ENCODE results near the gene TMEM9B. TPM values are rescaled to one million over a fixed set of nuclear protein-coding genes. Genes with fewer than 3 reads are reported as not detected.

TMEM9B gene
- total RNA-seq, 1 experiment from 2014 or later = 29.6 TPM

GRCh38 chr11:8907116-8907515, 57.1 kb downstream of the TMEM9B start:
- Mint-ChIP-seq H3K9me3 (ENCODE audit: unreplicated experiment) (no peaks in the 10 kb centered on the region), H3K4me3 (ENCODE audit: unreplicated experiment) (no peak overlapping the region), H3K4me1 (ENCODE audit: low read depth, unreplicated experiment) (peaks cover 8% of the 10 kb centered on the region), H3K27ac (ENCODE audit: unreplicated experiment) (no peak overlapping the region), H3K27me3 (ENCODE audit: insufficient read depth, unreplicated experiment) (peaks cover 9% of the 10 kb centered on the region), H3K36me3 (ENCODE audit: insufficient read depth, unreplicated experiment) (peaks cover 6% of the 10 kb centered on the region)
- no peak overlapping the region for H3K4me3 ChIP-seq (ENCODE audit: low read depth, low read length)
- H3K27me3 ChIP-seq (replicated peaks; ENCODE audit: control insufficient read depth, insufficient read depth, low read length) = no peaks in the 10 kb centered on the region
- POLR2A ChIA-PET = interaction anchor here (0.7 kb wide), 1 partner anchor 174 kb away, joined by 5 read pairs; no protein-coding TSS in a partner anchor
- DNase-seq = no peak
- H3K9me3 ChIP-seq = peaks cover 7% of the 10 kb centered on the region
- no peaks in the 10 kb centered on the region for H3K4me1 ChIP-seq
- intact Hi-C loops (cut with micrococcal nuclease; ENCODE audit: unreplicated experiment) = no loop called here
- no TSS peak for BruUV-seq (replicated peaks)
- no peaks in the 10 kb centered on the region for H3K36me3 ChIP-seq (ENCODE audit: control insufficient read depth, insufficient read depth, low read length)
- TF ChIP-seq CTCF (IDR thresholded peaks at IDR 0.05; ENCODE audit: insufficient read depth in 1 of 2, low read depth in 1 of 2, low read length in 1 of 2, severe bottlenecking in 1 of 2, unreplicated experiment in 1 of 2) = no peak
- CTCF ChIA-PET = no interaction called here

- Mint-ChIP-seq H3K4me3 (ENCODE audit: unreplicated experiment) (no peak overlapping the region), H3K4me1 (ENCODE audit: low read depth, unreplicated experiment) (peaks cover 8% of the 10 kb centered on the region), H3K9me3 (ENCODE audit: unreplicated experiment) (no peaks in the 10 kb centered on the region), H3K36me3 (ENCODE audit: insufficient read depth, unreplicated experiment) (peaks cover 6% of the 10 kb centered on the region), H3K27me3 (ENCODE audit: insufficient read depth, unreplicated experiment) (peaks cover 9% of the 10 kb centered on the region), H3K27ac (ENCODE audit: unreplicated experiment) (no peak overlapping the region)
- Histone ChIP-seq H3K36me3 (ENCODE audit: control insufficient read depth, insufficient read depth, low read length) (no peaks in the 10 kb centered on the region), H3K9me3 (peaks cover 7% of the 10 kb centered on the region), H3K4me1 (no peaks in the 10 kb centered on the region), H3K4me3 (ENCODE audit: low read depth, low read length) (no peak overlapping the region), H3K27me3 (replicated peaks; ENCODE audit: control insufficient read depth, insufficient read depth, low read length) (no peaks in the 10 kb centered on the region)
- BruUV-seq (replicated peaks) = no TSS peak
- DNase-seq = no peak
- intact Hi-C loops (cut with micrococcal nuclease; ENCODE audit: unreplicated experiment) = no loop called here
- POLR2A ChIA-PET = no interaction called here
- CTCF ChIA-PET = no interaction called here
- TF ChIP-seq CTCF (IDR thresholded peaks at IDR 0.05; ENCODE audit: insufficient read depth in 1 of 2, low read depth in 1 of 2, low read length in 1 of 2, severe bottlenecking in 1 of 2, unreplicated experiment in 1 of 2) = no peak
Observed at GRCh38 chr11:8905528-8906165, 58.6 kb downstream of the TMEM9B start.

DNA sequence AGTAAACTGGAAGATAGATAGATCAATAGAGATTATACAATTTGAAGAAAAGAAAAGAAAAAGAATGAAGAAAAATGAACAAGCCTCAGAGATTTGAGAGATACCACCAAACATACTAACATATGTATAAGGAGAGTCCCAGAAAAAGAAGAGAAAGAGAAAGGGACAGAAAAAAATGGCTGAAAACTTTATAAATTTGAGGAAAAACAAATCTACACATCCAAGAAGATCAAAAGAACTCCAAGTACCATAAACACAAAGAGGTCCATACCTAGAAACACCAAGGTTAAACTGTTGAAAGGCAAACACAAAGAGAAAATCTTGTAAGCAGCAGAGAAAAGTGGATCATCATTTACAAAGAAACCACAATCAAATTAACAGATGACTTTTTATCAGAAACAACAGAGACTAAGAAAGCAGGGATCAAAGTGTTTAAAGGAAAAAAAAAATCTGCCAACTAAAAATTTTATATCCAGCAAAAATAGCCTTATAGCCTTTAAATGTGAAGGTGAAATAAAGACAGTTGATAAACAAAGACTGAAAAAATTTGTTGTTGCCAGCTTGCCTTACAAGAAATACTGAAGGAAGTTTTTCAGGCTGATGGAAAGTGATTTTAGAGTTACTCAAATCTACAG, 65.0 kb downstream of the TMEM9B start:
- POLR2A ChIA-PET = no interaction called here

More for the DNA sequence above, 65.0 kb downstream of the TMEM9B start:
- H3K9me3 Mint-ChIP-seq (ENCODE audit: unreplicated experiment) = peaks cover 15% of the 10 kb centered on the region
- H3K27me3 ChIP-seq (replicated peaks; ENCODE audit: control insufficient read depth, insufficient read depth, low read length) = no peaks in the 10 kb centered on the region
- no peaks in the 10 kb centered on the region for H3K36me3 Mint-ChIP-seq (ENCODE audit: insufficient read depth, unreplicated experiment)
- CTCF ChIA-PET = no interaction called here
- H3K36me3 ChIP-seq (ENCODE audit: control insufficient read depth, insufficient read depth, low read length) = no peaks in the 10 kb centered on the region
- no peaks in the 10 kb centered on the region for H3K4me1 Mint-ChIP-seq (ENCODE audit: low read depth, unreplicated experiment)
- BruUV-seq (replicated peaks) = no TSS peak
- DNase-seq = no peak
- no peak for TF ChIP-seq CTCF (IDR thresholded peaks at IDR 0.05; ENCODE audit: insufficient read depth in 1 of 2, low read depth in 1 of 2, low read length in 1 of 2, severe bottlenecking in 1 of 2, unreplicated experiment in 1 of 2)
- H3K27ac Mint-ChIP-seq (ENCODE audit: unreplicated experiment) = no peak overlapping the region
- H3K27me3 Mint-ChIP-seq (ENCODE audit: insufficient read depth, unreplicated experiment) = peaks cover 2% of the 10 kb centered on the region
- no peaks in the 10 kb centered on the region for H3K4me1 ChIP-seq
- H3K9me3 ChIP-seq = peaks cover 24% of the 10 kb centered on the region
- no peak overlapping the region for H3K4me3 Mint-ChIP-seq (ENCODE audit: unreplicated experiment)
- intact Hi-C loops (cut with micrococcal nuclease; ENCODE audit: unreplicated experiment) = no loop called here
- no peak overlapping the region for H3K4me3 ChIP-seq (ENCODE audit: low read depth, low read length)

Other genes starting within 250 kb of the TMEM9B start
- gene AKIP1, start 53.3 kb downstream of the TMEM9B start, total RNA-seq (2022) = 28.7 and 32.6 TPM in 2 replicates
- gene C11orf16, start 31.5 kb downstream of the TMEM9B start, total RNA-seq (2022) = not detected in 2 replicates
- not detected in 2 replicates for gene ASCL3, start 21.4 kb downstream of the TMEM9B start, total RNA-seq (2022)
- 10.0 and 13.0 TPM in 2 replicates for gene NRIP3, start 39.6 kb upstream of the TMEM9B start, total RNA-seq (2022)
- 3.1 and 3.2 TPM in 2 replicates for gene SCUBE2, start 127.2 kb upstream of the TMEM9B start, total RNA-seq (2022)

All from Caco-2 (cell line).